AG08396 (cell line): ENCODE measurements around the gene LSMEM2.
A peak's percentile ranks its signal among the peaks of the same experiment; 100 is the strongest.
"Not testable (repeated sequence)": the region's sequence is repeated elsewhere in the genome, so short reads cannot be mapped to it uniquely, and the experiment has no call there.

ENCODE experiments used
- DNase-seq: peaks from one replicate; pipeline ENCODE4 v3.0.0; 2012; ENCODE audit warnings: low spot score, mixed read lengths

Gene LSMEM2

GRCh38 chr3:50245831-50246516 lies 32.9 kb upstream of the LSMEM2 start:
- peak; percentile 83 for DNase-seq

- no peak for DNase-seq
Measured at GRCh38 chr3:50246517-50246954, 32.4 kb upstream of the LSMEM2 start.

- no peak for DNase-seq
Measured at GRCh38 chr3:50248387-50248786, 30.5 kb upstream of the LSMEM2 start.

GRCh38 chr3:50249457-50249856 lies 29.4 kb upstream of the LSMEM2 start:
- DNase-seq, result no peak

- no peak for DNase-seq
Measured at GRCh38 chr3:50250514-50250913, 28.4 kb upstream of the LSMEM2 start.

- DNase-seq, result peak; percentile 68
Measured at GRCh38 chr3:50251220-50251619, 27.7 kb upstream of the LSMEM2 start.

- DNase-seq, result no peak
Measured at GRCh38 chr3:50254577-50255250, 24.2 kb upstream of the LSMEM2 start.

GRCh38 chr3:50255251-50255615 lies 23.7 kb upstream of the LSMEM2 start:
- DNase-seq, result no peak

GRCh38 chr3:50256978-50257890 lies 21.7 kb upstream of the LSMEM2 start:
- DNase-seq, result no peak

GRCh38 chr3:50258029-50258680 lies 20.7 kb upstream of the LSMEM2 start:
- DNase-seq, result no peak

GRCh38 chr3:50258979-50259378 lies 19.9 kb upstream of the LSMEM2 start:
- DNase-seq, result no peak

GRCh38 chr3:50259432-50260026 lies 19.4 kb upstream of the LSMEM2 start:
- DNase-seq, result no peak

- peak; percentile 97 for DNase-seq
Measured at GRCh38 chr3:50260027-50260941, 18.6 kb upstream of the LSMEM2 start.

- no peak for DNase-seq
Measured at GRCh38 chr3:50260942-50261441, 17.9 kb upstream of the LSMEM2 start.

- no peak for DNase-seq
Measured at GRCh38 chr3:50261505-50261904, 17.4 kb upstream of the LSMEM2 start.

- not testable (repeated sequence) for DNase-seq
Measured at GRCh38 chr3:50262200-50262599, 16.7 kb upstream of the LSMEM2 start.

- DNase-seq, result no peak
Measured at GRCh38 chr3:50262778-50263177, 16.1 kb upstream of the LSMEM2 start.

- DNase-seq, result no peak
Measured at GRCh38 chr3:50263478-50264382, 15.2 kb upstream of the LSMEM2 start.

- peak; percentile 92 for DNase-seq
Measured at GRCh38 chr3:50264383-50264963, 14.4 kb upstream of the LSMEM2 start.
